Measurements from ENCODE around the gene NUP210L. TPM values are rescaled to one million over a fixed set of nuclear protein-coding genes. Genes with fewer than 3 reads are reported as not detected.
A peak's percentile ranks its signal among the peaks of the same experiment; 100 is the strongest.
"Not testable (repeated sequence)": the region's sequence is repeated elsewhere in the genome, so short reads cannot be mapped to it uniquely, and the experiment has no call there.

NUP210L gene
- total RNA-seq, 2 experiments from 2014 or later = 0.04 to 0.05 TPM

DNA sequence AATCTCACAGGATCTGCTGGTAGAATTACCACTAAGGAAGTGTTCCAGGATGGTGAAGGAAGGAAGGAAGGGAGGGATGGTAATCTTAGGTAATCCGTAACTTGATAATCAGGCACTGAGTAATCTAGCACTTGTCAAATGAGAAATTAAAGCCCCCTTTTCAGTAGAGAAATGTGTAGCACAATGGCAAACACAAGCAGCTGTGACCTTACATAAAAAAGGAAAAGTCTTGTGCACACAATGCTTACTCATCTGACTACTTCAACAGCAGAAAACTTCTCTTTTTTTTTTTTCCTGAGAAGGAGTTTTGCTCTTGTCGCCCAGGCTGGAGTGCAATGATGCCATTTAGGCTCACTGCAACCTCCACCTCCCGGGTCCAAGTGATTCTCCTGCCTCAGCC, 6.1 kb downstream of the NUP210L start:
- Mint-ChIP-seq H3K4me1 (peaks cover 7% of the 10 kb centered on the region), H3K4me3 (no peak overlapping the region), H3K9me3 (ENCODE audit: low read depth) (no peaks in the 10 kb centered on the region), H3K27ac (peak overlapping the region; percentile 1), H3K27me3 (no peaks in the 10 kb centered on the region), H3K36me3 (ENCODE audit: low read depth) (no peaks in the 10 kb centered on the region)
- DNase-seq (no peak), ATAC-seq (peak; percentile 89)
- POLR2A ChIA-PET = no interaction called here
- intact Hi-C loops (cut with DNase I, micrococcal nuclease) = no loop called here
- CTCF ChIA-PET = interaction anchor here (0.6 kb wide), 1 partner anchor 291 kb away, joined by 3 read pairs; no protein-coding TSS in a partner anchor

DNA sequence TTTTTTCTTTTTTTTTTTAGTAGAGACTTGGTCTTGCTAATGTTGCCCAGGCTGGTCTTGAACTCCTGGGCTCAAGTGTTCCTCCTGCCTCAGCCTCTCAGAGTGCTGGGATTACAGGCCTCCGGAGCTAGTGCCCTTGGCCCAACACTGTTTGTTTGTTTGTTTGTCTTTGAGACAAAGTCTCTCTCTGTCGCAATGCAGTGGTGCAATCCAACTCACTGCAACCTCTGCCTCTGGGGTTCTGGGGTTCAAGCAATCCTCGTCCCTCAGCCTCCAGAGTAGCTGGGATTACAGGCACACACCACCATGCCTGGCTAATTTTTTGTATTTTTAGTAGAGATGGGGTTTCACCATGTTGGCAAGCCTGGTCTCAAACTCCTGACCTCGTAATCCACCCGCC, 7.4 kb downstream of the NUP210L start:
- intact Hi-C loops (cut with DNase I, micrococcal nuclease); H3K4me1 Mint-ChIP-seq; ATAC-seq; POLR2A ChIA-PET; H3K27ac Mint-ChIP-seq; H3K27me3 Mint-ChIP-seq; H3K36me3 Mint-ChIP-seq (ENCODE audit: low read depth); H3K9me3 Mint-ChIP-seq (ENCODE audit: low read depth); H3K4me3 Mint-ChIP-seq; DNase-seq: not testable (repeated sequence)
- CTCF ChIA-PET = interaction anchor here (0.7 to 1.6 kb wide), 3 partner anchors 9 to 143 kb away, joined by 3 read pairs; no protein-coding TSS in a partner anchor

DNA sequence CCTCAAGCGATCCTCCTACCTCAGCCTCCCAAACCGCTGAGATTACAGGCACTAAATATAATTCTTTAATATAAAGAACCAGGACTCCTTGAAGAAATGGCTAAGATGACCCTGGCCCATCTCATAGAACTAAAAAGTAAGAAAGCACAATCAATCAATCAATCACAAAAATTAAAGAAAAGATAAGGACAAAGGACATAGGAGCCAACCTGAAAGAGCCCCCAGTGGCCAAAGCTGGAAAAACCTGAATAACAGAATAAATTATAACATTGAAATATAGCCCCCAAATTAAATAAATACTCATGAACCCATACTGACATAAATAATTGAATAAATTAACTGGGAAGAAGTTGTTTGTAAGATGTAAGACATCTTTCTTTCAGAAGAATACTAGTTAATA, 8.9 kb downstream of the NUP210L start:
- H3K27me3 Mint-ChIP-seq = no peaks in the 10 kb centered on the region
- no peak for DNase-seq
- no peak for ATAC-seq
- no peak overlapping the region for H3K4me3 Mint-ChIP-seq
- H3K27ac Mint-ChIP-seq = no peak overlapping the region
- peaks cover 4% of the 10 kb centered on the region for H3K4me1 Mint-ChIP-seq
- H3K9me3 Mint-ChIP-seq (ENCODE audit: low read depth) = no peaks in the 10 kb centered on the region
- H3K36me3 Mint-ChIP-seq (ENCODE audit: low read depth) = no peaks in the 10 kb centered on the region
- ChIA-PET CTCF (interaction anchor here (0.7 to 1.8 kb wide), 8 partner anchors 8 to 30 kb away, joined by 3 to 8 read pairs (median 4); no protein-coding TSS in a partner anchor), POLR2A (no interaction called here)
- intact Hi-C loops (cut with DNase I, micrococcal nuclease) = no loop called here

DNA sequence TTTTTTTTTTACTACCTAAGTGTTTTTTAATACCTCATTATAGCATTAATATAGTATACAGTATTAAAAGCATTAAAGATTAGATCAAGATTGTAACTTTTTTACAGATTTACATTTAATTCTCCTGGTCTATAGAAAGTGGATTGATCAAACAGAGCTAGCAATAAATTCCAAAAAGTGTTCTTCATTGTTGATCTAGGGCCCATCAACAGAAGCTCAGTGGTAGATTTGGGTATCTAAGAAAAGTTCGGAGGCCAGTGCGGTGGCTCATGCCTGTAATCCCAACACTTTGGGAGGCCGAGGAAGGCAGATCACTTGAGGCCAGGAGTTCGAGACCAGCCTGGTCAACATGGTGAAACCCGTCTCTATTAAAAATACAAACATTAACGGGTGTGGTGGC, 12.5 kb downstream of the NUP210L start:
- POLR2A ChIA-PET = interaction anchor here (0.6 to 0.7 kb wide), 2 partner anchors 42 to 198 kb away, joined by 4 to 5 read pairs; no protein-coding TSS in a partner anchor

DNA sequence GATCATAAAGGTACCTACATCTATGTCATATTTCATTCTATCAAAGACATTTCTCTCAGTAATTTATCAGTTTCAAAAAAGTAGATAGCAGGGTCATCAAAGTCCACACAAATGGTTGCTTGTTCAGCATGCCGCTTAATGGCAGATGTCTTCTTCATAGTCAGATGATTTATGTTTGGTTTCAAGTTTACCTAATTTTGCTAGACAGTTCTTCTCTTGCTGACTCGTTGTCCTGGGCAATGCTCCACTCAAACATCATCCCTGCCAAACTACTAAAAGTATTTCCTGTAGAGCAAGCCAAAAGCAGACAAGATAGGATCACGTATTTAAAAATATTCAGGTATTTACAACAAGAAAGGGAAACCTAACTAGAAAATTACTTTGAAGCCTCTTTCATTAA, 13.6 kb downstream of the NUP210L start:
- Mint-ChIP-seq H3K4me3 (no peak overlapping the region), H3K27ac (no peak overlapping the region), H3K4me1 (peaks cover 7% of the 10 kb centered on the region), H3K27me3 (no peaks in the 10 kb centered on the region), H3K36me3 (ENCODE audit: low read depth) (no peaks in the 10 kb centered on the region), H3K9me3 (ENCODE audit: low read depth) (no peaks in the 10 kb centered on the region)
- intact Hi-C loops (cut with DNase I, micrococcal nuclease) = no loop called here
- ChIA-PET POLR2A (no interaction called here), CTCF (interaction anchor here (0.6 to 0.9 kb wide), 2 partner anchors 13 to 175 kb away, joined by 3 read pairs; no protein-coding TSS in a partner anchor)
- ATAC-seq = no peak
- no peak for DNase-seq

More for the DNA sequence above, 12.5 kb downstream of the NUP210L start:
- no peaks in the 10 kb centered on the region for H3K9me3 Mint-ChIP-seq (ENCODE audit: low read depth)
- H3K27me3 Mint-ChIP-seq = no peaks in the 10 kb centered on the region
- CTCF ChIA-PET = interaction anchor here (0.6 kb wide), 1 partner anchor 447 kb away, joined by 3 read pairs; no protein-coding TSS in a partner anchor
- no peak overlapping the region for H3K4me3 Mint-ChIP-seq
- H3K27ac Mint-ChIP-seq = no peak overlapping the region
- H3K4me1 Mint-ChIP-seq = peaks cover 7% of the 10 kb centered on the region
- H3K36me3 Mint-ChIP-seq (ENCODE audit: low read depth) = no peaks in the 10 kb centered on the region
- intact Hi-C loops (cut with DNase I, micrococcal nuclease) = no loop called here
- ATAC-seq (no peak), DNase-seq (no peak)

DNA sequence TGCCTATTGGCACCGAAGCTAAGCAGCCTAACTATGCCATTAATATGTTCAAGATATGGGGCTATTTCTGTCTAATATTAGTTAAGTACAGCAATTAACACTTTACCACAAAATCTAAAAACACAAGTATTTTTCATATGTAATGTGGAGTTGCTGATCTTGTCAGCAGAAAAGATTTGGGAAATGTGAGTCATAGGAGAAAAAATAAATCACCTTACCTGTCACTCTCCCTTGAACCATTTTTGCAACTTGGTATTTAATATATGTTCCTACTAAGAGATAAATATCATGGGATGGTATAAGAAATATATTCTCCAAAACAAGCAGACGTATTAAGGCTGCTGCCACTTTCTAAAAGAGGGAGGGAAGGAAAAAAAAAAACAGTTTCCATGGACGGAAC, 17.0 kb downstream of the NUP210L start:
- DNase-seq = no peak
- ChIA-PET CTCF (interaction anchor here (0.7 kb wide), 1 partner anchor 309 kb away, joined by 4 read pairs; no protein-coding TSS in a partner anchor), POLR2A (interaction anchor here (0.6 kb wide), 1 partner anchor 391 kb away, joined by 5 read pairs; no protein-coding TSS in a partner anchor)
- intact Hi-C loops (cut with DNase I, micrococcal nuclease) = no loop called here
- Mint-ChIP-seq H3K9me3 (ENCODE audit: low read depth) (no peaks in the 10 kb centered on the region), H3K27me3 (no peaks in the 10 kb centered on the region), H3K27ac (no peak overlapping the region), H3K36me3 (ENCODE audit: low read depth) (no peaks in the 10 kb centered on the region), H3K4me1 (peaks cover 7% of the 10 kb centered on the region), H3K4me3 (no peak overlapping the region)
- ATAC-seq = peak; percentile 9

DNA sequence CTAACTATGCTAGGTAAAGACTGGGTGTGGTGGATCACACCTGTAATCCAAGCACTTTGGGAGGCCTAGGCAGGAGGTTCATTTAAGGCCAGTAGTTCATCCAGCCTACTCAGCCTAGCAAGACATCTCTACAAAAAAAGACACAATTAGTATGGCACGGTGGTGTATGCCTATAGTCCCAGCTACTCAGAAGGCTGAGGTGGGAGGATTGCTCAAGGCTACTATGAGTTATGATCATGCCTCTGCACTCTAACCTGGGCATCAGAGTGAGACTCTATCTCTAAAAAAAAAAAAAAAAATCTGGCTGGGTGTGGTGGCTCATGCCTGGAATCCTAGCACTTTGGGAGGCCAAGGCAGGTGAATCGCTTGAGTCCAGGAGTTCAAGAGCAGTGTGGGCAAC, 21.6 kb downstream of the NUP210L start:
- Mint-ChIP-seq H3K4me3 (no peak overlapping the region), H3K27ac (no peak overlapping the region), H3K4me1 (peaks cover 18% of the 10 kb centered on the region), H3K9me3 (ENCODE audit: low read depth) (no peaks in the 10 kb centered on the region), H3K36me3 (ENCODE audit: low read depth) (no peaks in the 10 kb centered on the region), H3K27me3 (no peaks in the 10 kb centered on the region)
- intact Hi-C loops (cut with DNase I, micrococcal nuclease) = no loop called here
- ATAC-seq = no peak
- ChIA-PET CTCF (no interaction called here), POLR2A (no interaction called here)
- DNase-seq = no peak

DNA sequence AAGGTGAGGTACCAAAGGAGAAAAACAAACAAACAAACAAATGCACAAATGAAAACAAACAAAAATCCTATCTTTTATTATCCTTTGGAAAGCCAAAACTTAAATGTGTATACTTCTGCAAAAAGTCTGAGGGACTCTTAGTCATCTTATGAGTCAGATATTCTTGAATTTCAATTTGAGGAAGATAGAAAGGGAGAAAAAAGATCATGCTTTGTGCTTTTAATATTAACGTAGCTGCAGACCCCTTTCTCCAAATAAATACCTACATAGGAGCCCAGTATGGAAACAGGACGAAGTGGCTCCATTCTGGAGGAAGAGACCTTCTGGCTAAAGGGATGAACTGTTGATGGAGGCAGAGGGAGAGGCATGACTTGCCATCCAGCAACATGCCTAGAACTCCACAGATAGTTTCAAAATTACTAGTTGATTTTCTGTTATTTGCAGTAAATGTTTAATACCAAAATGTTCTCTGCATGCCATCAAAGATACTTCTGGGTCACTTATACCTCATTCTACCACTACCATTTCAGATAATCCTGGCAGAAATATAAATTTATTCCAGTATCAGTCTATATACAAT, 25.4 kb downstream of the NUP210L start:
- DNase-seq (no peak), ATAC-seq (peak; percentile 76)
- CTCF ChIA-PET = interaction anchor here (0.6 to 0.7 kb wide), 2 partner anchors 457 to 1411 kb away, joined by 3 read pairs; no protein-coding TSS in a partner anchor
- Mint-ChIP-seq H3K27ac (no peak overlapping the region), H3K36me3 (ENCODE audit: low read depth) (no peaks in the 10 kb centered on the region), H3K9me3 (ENCODE audit: low read depth) (no peaks in the 10 kb centered on the region), H3K4me3 (no peak overlapping the region), H3K4me1 (peaks cover 14% of the 10 kb centered on the region), H3K27me3 (no peaks in the 10 kb centered on the region)
- intact Hi-C loops (cut with DNase I, micrococcal nuclease) = no loop called here
- POLR2A ChIA-PET = no interaction called here

DNA sequence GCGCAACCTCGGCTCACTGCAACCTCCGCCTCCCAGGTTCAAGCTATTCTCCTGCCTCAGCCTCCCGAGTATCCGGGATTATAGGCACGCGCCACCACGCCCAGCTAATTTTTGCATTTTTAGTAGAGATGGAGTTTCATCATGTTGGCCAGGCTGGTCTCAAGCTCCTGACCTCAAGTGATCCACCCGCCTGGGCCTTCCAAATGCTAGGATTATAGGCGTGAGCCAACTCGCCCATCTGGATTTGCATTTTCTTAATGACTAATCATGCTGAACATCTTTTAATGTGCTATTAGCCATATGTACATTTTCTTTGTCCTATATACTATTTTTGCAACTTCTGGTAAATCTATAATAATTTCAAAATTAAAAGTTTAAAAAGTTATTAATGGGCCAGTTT, 31.7 kb downstream of the NUP210L start:
- H3K4me1 Mint-ChIP-seq; H3K27ac Mint-ChIP-seq; H3K9me3 Mint-ChIP-seq (ENCODE audit: low read depth); H3K4me3 Mint-ChIP-seq; DNase-seq; POLR2A ChIA-PET; ATAC-seq; H3K36me3 Mint-ChIP-seq (ENCODE audit: low read depth); H3K27me3 Mint-ChIP-seq: not testable (repeated sequence)
- intact Hi-C loops (cut with DNase I, micrococcal nuclease) = loop anchor here in 1 of 2 experiments (5.0 kb wide), 1 partner anchor 49 kb away; no protein-coding TSS in a partner anchor
- CTCF ChIA-PET = interaction anchor here (1.0 kb wide), 1 partner anchor 212 kb away, joined by 5 read pairs; no protein-coding TSS in a partner anchor

DNA sequence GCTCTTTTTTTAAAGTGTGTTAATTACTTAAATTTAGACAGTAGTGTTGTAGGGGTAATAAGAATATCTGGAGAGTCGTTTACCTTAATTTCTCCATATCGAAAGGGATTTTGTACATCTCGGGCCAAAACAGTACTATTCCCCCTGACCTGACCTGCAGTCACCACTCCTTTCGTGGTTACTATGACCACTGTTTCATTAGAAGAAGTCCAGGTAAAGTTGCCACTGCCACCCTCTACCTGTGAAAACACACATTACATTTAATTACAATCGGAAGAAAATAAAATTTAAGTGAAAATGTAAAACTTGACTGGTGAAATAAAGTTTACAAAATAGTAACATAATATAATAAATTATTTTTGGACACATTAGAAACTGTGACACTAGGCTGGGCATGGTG, 37.2 kb downstream of the NUP210L start:
- ChIA-PET POLR2A (interaction anchor here (0.6 kb wide), 1 partner anchor 470 kb away, joined by 4 read pairs; no protein-coding TSS in a partner anchor), CTCF (no interaction called here)

DNA sequence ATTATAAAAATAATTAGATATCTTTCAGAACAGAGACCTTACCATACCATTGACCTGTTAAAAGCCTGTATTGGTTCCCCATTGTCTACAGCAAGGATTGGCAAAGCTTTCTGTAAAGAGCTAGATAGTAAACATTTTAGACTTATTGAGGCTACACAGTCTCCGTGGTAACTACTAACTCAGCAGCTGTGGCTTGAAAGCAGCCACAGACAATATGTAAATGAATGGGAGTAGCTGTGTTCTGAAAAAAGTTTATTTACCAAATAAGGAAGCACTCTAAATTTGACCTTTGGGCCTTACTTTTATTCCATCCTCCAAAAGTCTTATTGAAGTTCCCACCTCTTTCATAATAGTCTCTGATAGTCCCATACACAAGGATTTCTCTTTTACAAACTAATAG, 39.7 kb downstream of the NUP210L start:
- Mint-ChIP-seq H3K36me3 (ENCODE audit: low read depth) (no peaks in the 10 kb centered on the region), H3K27me3 (no peaks in the 10 kb centered on the region), H3K4me3 (no peak overlapping the region), H3K27ac (no peak overlapping the region), H3K9me3 (ENCODE audit: low read depth) (no peaks in the 10 kb centered on the region), H3K4me1 (peaks cover 13% of the 10 kb centered on the region)
- ATAC-seq (no peak), DNase-seq (no peak)
- intact Hi-C loops (cut with DNase I, micrococcal nuclease) = no loop called here
- POLR2A ChIA-PET = no interaction called here
- CTCF ChIA-PET = no interaction called here

More for the DNA sequence above, 37.2 kb downstream of the NUP210L start:
- no peaks in the 10 kb centered on the region for H3K9me3 Mint-ChIP-seq (ENCODE audit: low read depth)
- H3K4me1 Mint-ChIP-seq = peaks cover 13% of the 10 kb centered on the region
- ATAC-seq (no peak), DNase-seq (no peak)
- no peak overlapping the region for H3K4me3 Mint-ChIP-seq
- intact Hi-C loops (cut with DNase I, micrococcal nuclease) = no loop called here
- H3K27me3 Mint-ChIP-seq = no peaks in the 10 kb centered on the region
- H3K27ac Mint-ChIP-seq = no peak overlapping the region
- H3K36me3 Mint-ChIP-seq (ENCODE audit: low read depth) = no peaks in the 10 kb centered on the region

DNA sequence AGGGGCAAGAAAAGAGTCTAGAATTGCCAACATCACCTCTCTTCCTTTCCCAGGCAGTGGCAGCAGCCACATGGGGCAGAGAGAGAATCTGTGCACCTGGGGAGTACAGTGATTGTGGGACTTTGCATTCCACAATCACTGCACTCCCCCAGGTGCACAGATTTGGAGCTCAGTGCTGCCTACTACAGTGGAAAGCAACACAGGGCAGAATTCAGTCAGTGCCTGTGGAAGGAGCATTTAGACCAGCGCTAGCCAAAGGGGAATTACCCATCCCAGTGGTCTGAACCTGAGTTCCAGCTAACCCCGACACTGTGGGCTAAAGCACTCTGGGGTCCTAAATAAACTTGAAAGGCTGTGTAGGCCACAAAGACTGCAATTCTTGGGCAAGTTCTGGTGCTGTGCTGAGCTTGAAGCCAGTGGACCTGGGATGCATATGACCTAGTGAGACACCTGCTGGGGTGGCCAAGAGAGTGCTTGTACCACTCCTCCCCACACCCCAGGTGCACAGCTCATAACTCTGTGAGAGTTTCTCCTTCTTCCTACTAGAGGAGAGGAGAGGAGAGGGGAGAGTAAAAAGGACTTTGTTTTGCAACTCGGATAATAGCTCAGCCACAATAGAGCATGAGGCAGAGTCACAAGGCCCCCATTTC, 50.3 kb downstream of the NUP210L start:
- intact Hi-C loops (cut with DNase I, micrococcal nuclease) = no loop called here
- no peak overlapping the region for H3K4me3 Mint-ChIP-seq
- no peaks in the 10 kb centered on the region for H3K9me3 Mint-ChIP-seq (ENCODE audit: low read depth)
- no peak overlapping the region for H3K27ac Mint-ChIP-seq
- DNase-seq (no peak), ATAC-seq (no peak)
- H3K4me1 Mint-ChIP-seq = no peaks in the 10 kb centered on the region
- ChIA-PET CTCF (no interaction called here), POLR2A (no interaction called here)
- H3K36me3 Mint-ChIP-seq (ENCODE audit: low read depth) = no peaks in the 10 kb centered on the region
- no peaks in the 10 kb centered on the region for H3K27me3 Mint-ChIP-seq

Measured in activated CD4-positive, alpha-beta T cell treated with anti-CD3 and anti-CD28 coated beads for 36 hours (primary cell).